NCI-H526 (cell line): Measurements from ENCODE around the gene OMP.

Experiments
- DNase-seq, 2 experiments: peaks; one replicate each; lab custom pipeline; 2025; lab: John Stamatoyannopoulos, UW

The OMP gene

DNA sequence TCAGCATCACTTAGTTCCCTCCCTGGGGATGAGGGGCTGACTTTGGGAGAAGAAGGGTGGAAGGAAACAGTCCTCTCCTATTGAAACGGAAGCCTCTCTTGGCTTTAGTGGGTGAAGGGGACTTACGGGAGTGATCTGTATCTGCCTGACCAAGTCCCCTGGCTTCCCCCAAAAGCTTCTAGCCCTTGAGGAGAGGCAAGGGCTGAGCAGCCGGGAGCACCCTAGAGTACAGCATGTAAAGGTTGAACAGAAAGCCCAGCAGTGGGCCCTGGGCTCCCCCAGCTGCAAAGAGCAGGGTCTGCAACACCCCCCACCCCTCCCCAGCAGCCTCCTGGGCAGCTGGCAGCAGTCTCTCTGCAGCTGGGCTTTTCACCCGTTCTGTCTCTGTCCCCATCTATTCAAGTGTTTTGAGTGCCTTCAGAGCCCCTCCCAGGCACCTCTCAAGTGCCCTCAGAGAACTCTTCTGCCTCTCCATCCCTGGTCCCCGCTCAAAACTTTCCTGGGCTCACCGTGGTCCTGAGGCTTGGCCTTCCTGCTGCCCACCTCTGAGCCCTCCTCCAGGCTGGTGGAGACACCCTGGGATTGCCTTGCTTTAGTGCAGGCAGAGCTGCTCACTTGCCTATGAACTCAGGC is 33.2 kb upstream of the OMP start:
- no peak for DNase-seq

GRCh38 chr11:77069969-77070582 is 32.6 kb upstream of the OMP start:
- no peak for DNase-seq

GRCh38 chr11:77071077-77071476 is 31.6 kb upstream of the OMP start:
- DNase-seq = no peak

- DNase-seq = no peak
Observed at GRCh38 chr11:77071671-77072605, 30.7 kb upstream of the OMP start.

DNA sequence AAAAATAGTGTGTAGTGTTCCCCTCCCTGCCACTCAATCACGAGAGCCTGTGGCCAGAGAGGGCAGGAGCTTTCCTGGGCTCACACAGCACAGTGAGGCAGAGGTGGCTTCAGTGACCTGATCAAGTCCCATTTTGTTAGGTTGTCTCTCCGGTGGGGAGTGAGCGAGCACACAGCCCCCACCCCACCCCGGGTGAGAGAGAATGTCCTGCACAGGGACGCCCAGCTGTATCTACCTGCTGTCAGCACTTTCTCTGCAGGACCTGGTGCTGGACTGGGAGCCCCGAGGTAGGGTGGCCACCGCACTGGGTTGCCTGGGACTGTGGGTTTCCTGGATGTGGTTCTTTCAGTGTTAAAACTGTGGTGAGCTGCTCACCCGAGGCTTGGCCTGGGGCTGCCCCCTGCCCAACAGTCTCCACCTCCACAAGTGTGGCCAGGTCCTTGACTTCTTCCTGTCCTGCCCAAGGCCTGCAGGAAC is 29.8 kb upstream of the OMP start:
- no peak for DNase-seq

DNA sequence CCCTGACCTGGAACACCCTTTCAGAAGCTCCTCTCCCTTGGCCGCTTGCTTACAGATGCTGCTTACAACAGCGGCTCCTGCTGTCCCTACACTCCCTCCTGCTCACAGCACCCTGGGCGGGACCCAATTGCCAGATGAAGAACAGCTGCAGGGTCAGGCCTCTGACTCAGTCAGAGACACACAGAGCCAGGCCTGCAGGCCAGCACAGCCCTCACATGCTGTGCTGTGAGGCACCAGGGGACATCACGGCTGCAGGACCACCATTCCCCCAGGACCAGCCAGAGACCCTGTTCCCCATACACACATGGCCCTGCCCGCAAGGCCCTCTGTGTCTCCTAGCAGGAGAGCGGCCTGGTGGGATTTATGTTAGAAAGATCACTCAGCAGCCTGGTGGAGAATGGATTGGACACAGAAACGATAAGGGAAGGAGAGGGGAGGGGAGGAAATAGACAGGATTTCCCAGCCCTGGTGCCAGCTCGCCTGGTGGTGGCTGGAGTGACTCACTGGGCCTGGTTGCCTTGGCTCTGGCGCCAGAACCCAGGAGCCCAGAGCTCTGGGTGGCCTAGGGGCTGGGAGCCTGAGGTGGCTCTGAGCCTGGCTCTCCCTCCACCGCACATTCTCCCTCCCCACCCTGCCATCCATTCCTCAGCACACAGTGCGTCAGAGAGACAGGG is 29.2 kb upstream of the OMP start:
- DNase-seq = peak in 1 of 2 experiments; percentile 32

GRCh38 chr11:77074205-77074604 is 28.4 kb upstream of the OMP start:
- DNase-seq = peak in 1 of 2 experiments; percentile 47

DNA sequence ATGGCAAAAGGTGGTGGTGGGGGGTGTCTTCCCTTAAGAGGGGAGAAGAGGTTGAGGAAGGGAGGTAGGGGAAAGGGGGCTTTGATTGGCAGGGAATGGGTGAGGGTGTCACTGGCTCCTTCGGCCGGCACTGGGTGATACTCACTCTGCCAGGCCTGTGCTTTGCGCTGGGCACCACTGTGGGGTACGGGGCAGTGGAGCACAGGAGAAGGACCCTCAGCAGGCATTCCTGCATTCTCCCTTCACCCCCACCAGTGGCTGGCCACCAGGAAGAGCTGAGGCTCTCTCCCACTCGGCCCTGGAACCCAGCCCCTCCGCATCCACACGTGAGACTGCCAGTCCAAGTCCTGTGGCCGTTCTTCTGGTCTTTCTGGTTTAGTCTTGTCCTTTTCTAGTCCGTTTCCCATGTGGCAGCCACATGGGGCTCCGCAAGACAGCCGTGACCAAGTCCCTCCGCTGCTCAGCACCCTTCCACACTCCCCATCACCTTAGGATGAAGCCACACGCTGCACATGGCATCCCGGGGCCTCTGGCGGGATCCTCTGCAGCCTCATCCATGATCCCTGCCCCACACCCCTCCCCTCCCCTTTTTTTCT is 27.9 kb upstream of the OMP start:
- DNase-seq = no peak

- peak; percentile 31 to 67 for DNase-seq
Observed at GRCh38 chr11:77075425-77075905, 27.2 kb upstream of the OMP start.

DNA sequence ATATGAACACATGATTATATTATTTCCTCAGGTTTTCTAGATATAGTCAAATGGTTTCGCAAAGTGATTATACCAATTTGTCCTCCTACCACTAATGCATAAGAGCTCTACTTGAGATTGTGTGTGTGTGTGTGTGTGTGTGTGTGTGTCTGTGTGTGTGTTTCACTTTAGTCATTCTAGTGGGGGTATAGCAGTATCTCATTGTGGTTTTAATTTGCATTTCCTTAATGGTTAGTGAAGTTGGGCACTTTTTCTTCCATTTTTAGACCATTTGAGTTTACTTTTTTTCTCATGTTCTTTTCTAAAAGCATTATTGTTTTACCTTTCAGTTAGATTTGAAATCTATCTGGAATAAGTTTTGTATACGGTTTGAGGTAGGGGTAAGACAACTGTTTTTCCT is 23.0 kb upstream of the OMP start:
- DNase-seq = no peak

- no peak for DNase-seq
Observed at GRCh38 chr11:77080643-77081210, 21.9 kb upstream of the OMP start.

GRCh38 chr11:77081381-77081851 is 21.2 kb upstream of the OMP start:
- no peak for DNase-seq

GRCh38 chr11:77081976-77082836 is 20.4 kb upstream of the OMP start:
- DNase-seq = no peak

- DNase-seq = no peak
Observed at GRCh38 chr11:77082838-77083565, 19.6 kb upstream of the OMP start.

GRCh38 chr11:77083566-77084245 is 18.9 kb upstream of the OMP start:
- DNase-seq = no peak

DNA sequence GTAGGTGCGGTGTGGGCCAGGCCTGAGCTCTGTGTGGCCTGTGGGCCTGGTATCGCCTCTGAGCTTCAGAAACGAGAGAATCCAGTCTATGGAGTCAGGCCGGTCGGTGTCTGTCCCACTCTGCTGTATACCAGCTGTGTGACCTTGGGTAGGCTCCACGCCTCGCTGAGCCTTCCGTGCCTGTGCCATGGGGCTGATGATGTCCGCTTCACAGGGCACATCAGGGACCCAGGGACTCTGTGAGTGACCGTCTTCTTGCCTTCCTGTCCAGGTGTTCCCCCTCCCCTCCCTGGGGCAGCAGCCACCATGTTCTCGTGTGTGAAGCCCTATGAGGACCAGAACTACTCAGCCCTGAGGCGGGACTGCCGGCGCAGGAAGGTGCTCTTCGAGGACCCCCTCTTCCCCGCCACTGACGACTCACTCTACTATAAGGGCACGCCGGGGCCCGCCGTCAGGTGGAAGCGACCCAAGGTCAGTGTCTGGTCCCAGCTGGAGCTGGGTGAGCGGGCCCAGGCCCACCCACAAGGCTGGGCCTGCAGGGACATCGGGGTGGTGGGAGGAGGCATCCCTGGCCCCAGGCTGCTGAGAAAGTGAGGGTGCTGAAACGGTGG is 18.0 kb upstream of the OMP start:
- no peak for DNase-seq

GRCh38 chr11:77085652-77086051 is 17.0 kb upstream of the OMP start:
- DNase-seq = no peak
